NCI-H460 (cell line): ENCODE measurements around the gene RUNX1. TPM values are rescaled to one million over a fixed set of nuclear protein-coding genes. Genes with fewer than 3 reads are reported as not detected.

ENCODE experiments used
- DNase-seq: peaks from one replicate; pipeline ENCODE4 v3.0.0-alpha.2; 2016; ENCODE audit warnings: low read depth; ENCODE audit errors: extremely low read depth
- total RNA-seq: library from RNA; depleted of rRNA; stranded (reverse); fragments of >200 nt; shearing (Covaris generic); gene quantifications from 2 replicates; pipeline ENCODE4 v1.2.3, GENCODE V29; 2014

Gene RUNX1
- total RNA-seq, 1 experiment from 2014 or later = 7.3 TPM

GRCh38 chr21:34908419-34909055 lies 140.6 kb downstream of the RUNX1 start:
- DNase-seq = no peak

GRCh38 chr21:34907461-34908418 lies 141.4 kb downstream of the RUNX1 start:
- no peak for DNase-seq

- DNase-seq = no peak
Measured at GRCh38 chr21:34906401-34906800, 142.7 kb downstream of the RUNX1 start.

GRCh38 chr21:34905218-34905537 lies 143.9 kb downstream of the RUNX1 start:
- no peak for DNase-seq

GRCh38 chr21:34904526-34905217 lies 144.4 kb downstream of the RUNX1 start:
- DNase-seq = no peak

GRCh38 chr21:34900376-34900775 lies 148.7 kb downstream of the RUNX1 start:
- DNase-seq = no peak

- no peak for DNase-seq
Measured at GRCh38 chr21:34899760-34900159, 149.3 kb downstream of the RUNX1 start.

GRCh38 chr21:34899302-34899701 lies 149.8 kb downstream of the RUNX1 start:
- DNase-seq = no peak

- DNase-seq = no peak
Measured at GRCh38 chr21:34897828-34898227, 151.3 kb downstream of the RUNX1 start.

GRCh38 chr21:34894401-34894800 lies 154.7 kb downstream of the RUNX1 start:
- no peak for DNase-seq

- no peak for DNase-seq
Measured at GRCh38 chr21:34892209-34892608, 156.9 kb downstream of the RUNX1 start.

- no peak for DNase-seq
Measured at GRCh38 chr21:34891613-34891943, 157.5 kb downstream of the RUNX1 start.

- no peak for DNase-seq
Measured at GRCh38 chr21:34890724-34891612, 158.1 kb downstream of the RUNX1 start.

GRCh38 chr21:34890470-34890723 lies 158.7 kb downstream of the RUNX1 start:
- no peak for DNase-seq

GRCh38 chr21:34889676-34890469 lies 159.2 kb downstream of the RUNX1 start:
- DNase-seq = peak; percentile 56

GRCh38 chr21:34889320-34889675 lies 159.8 kb downstream of the RUNX1 start:
- DNase-seq = no peak

GRCh38 chr21:34888569-34889319 lies 160.4 kb downstream of the RUNX1 start:
- DNase-seq = peak; percentile 90

- peak; percentile 76 for DNase-seq
Measured at GRCh38 chr21:34887725-34888568, 161.2 kb downstream of the RUNX1 start.

GRCh38 chr21:34887105-34887442 lies 162.0 kb downstream of the RUNX1 start:
- no peak for DNase-seq
